Naive thymus-derived CD8-positive, alpha-beta T cell (primary cell): ENCODE results near the gene SLC13A1. TPM values are rescaled to one million over a fixed set of nuclear protein-coding genes. Genes with fewer than 3 reads are reported as not detected.

Source experiments
- ATAC-seq, 2 donors: fragments of 150-1000 bp; cut with Tn5 transposase in 1 of 2; sonication (Bioruptor Pico), chemical (Tn5 transposase) in 1 of 2; 1 replicate in 1 of 2; 2 replicates in 1 of 2; pipeline ENCODE4 v1.10.0; 2021; ENCODE audit warnings: mild to moderate bottlenecking in 2 of 2, moderate library complexity in 2 of 2
- POLR2A ChIA-PET: fragments of 350-600 bp; sonication (Branson Sonifier 250); formaldehyde crosslinking; loops from one replicate; lab custom pipeline; 2021; ENCODE audit warnings: antibody characterized with exemption; lab: Charles Lee
- DNase-seq, 10 donors: peaks; one replicate each; pipeline versions ENCODE4 v3.0.0 to v3.0.0-alpha.2; 2020 to 2022
- H3K27ac Mint-ChIP-seq, 10 donors: one replicate each; pipeline ENCODE4 v1.8.0; 2020 to 2022; ENCODE audit warnings: mild to moderate bottlenecking in 10 of 10, mixed read lengths in 10 of 10, moderate library complexity in 4 of 10, inconsistent platforms in 1 of 10
- H3K27me3 Mint-ChIP-seq, 5 donors: one replicate each; pipeline ENCODE4 v1.8.0; 2021 to 2022; ENCODE audit warnings: mixed read lengths in 5 of 5
- H3K36me3 Mint-ChIP-seq, 3 donors: one replicate each; pipeline ENCODE4 v1.8.0; 2020 to 2022; ENCODE audit warnings: mixed read lengths in 3 of 3, mild to moderate bottlenecking in 2 of 3, inconsistent platforms in 1 of 3
- H3K4me1 Mint-ChIP-seq, 4 donors: one replicate each; pipeline ENCODE4 v1.8.0; 2021 to 2022; ENCODE audit warnings: mixed read lengths in 4 of 4
- H3K4me3 Mint-ChIP-seq, 10 donors: one replicate each; pipeline ENCODE4 v1.8.0; 2020 to 2022; ENCODE audit warnings: mild to moderate bottlenecking in 10 of 10, mixed read lengths in 10 of 10, moderate library complexity in 6 of 10, inconsistent platforms in 1 of 10
- H3K9me3 Mint-ChIP-seq, 9 donors: one replicate each; pipeline ENCODE4 v1.8.0; 2020 to 2022; ENCODE audit warnings: mixed read lengths in 9 of 9, mild to moderate bottlenecking in 3 of 9, inconsistent platforms in 1 of 9, moderate library complexity in 1 of 9
- polyA plus RNA-seq, 3 donors: library from polyadenylated mRNA; unstranded; fragments of 300-500 nt; fragmentation: Illumina TruSeq; gene quantifications; one replicate each; pipeline ENCODE4 v1.2.3, GENCODE V29; 2021
- total RNA-seq, 8 experiments: library from RNA in 2 of 8; stranded (reverse) in 2 of 8; gene quantifications; one replicate each; pipeline ENCODE4 v1.2.3 and lab custom pipeline; 2021 to 2026

The SLC13A1 gene
- total and polyA plus RNA-seq, 5 experiments from 2014 or later, result not detected

DNA sequence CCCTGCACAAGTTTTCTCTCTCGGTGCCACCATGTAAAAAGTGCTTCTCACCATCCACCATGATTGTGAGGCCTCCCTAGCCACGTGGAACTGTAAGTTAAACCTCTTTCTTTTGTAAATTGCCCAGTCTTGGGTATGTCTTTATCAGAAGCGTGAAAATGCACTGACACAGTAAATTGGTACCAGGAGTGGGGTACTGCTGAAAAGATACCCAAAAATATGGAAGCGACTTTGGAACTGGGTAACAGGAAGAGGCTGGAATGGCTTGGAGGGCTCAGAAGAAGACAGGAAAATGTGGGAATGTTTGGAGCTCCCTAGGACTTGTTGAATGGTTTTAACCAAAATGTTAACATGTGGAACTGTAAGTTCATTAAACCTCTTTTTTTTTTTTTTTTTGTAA lies 15.6 kb upstream of the SLC13A1 start:
- DNase-seq, result no peak
- ATAC-seq, result no peak
- POLR2A ChIA-PET, result no interaction called here
- H3K9me3 Mint-ChIP-seq, result peaks cover 2 to 23% (median 10%) of the 10 kb centered on the region in 9 donors
- no peaks in the 10 kb centered on the region for H3K36me3 Mint-ChIP-seq
- H3K4me1 Mint-ChIP-seq, result no peaks in the 10 kb centered on the region
- no peak overlapping the region for H3K27ac Mint-ChIP-seq
- H3K27me3 Mint-ChIP-seq, result no peaks in the 10 kb centered on the region
- no peak overlapping the region for H3K4me3 Mint-ChIP-seq

DNA sequence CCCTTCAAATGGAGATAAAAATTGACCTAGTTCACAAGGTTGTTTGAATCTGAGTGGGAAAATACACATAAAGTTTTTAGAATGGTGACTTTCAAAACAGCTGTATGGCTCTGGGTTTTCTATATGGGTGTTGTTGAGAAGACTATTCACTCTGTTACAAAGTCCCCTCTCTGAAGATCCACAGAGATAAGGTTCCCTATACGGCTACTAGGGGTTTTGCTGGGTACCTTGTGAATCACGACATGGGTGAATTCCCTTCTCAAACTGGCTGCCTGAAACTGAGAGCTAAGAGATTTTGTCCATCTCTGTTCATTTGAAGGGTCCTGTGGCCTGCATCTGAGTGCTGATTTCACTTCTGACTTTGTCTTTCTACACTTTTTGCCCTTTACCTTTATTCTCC lies 11.8 kb upstream of the SLC13A1 start:
- H3K9me3 Mint-ChIP-seq, result peaks cover 1 to 33% (median 10%) of the 10 kb centered on the region in 9 donors
- no peak for ATAC-seq
- DNase-seq, result no peak
- H3K27me3 Mint-ChIP-seq, result peaks cover 0 to 4% (median 0%) of the 10 kb centered on the region in 5 donors
- POLR2A ChIA-PET, result no interaction called here
- no peaks in the 10 kb centered on the region for H3K36me3 Mint-ChIP-seq
- no peaks in the 10 kb centered on the region for H3K4me1 Mint-ChIP-seq
- no peak overlapping the region for H3K4me3 Mint-ChIP-seq
- no peak overlapping the region for H3K27ac Mint-ChIP-seq

DNA sequence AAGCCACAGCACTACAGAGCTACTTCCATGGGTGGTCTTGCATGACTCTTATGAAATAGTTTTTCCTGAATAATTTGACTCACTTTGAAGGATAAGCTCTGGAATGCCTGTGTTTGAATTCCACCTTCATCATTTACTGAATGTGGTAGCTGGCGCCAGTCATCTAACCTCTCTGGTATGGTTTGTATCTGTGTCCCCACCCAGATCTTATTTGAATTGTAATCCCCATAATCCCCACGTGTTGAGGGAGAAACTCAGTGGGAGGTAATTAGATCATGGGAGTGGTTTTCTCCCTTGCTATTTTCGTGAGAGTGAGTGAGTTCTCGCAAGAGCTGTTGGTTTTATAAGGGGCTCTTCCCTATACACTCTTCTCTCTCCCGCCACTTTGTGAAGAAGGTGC lies 11.2 kb upstream of the SLC13A1 start:
- Mint-ChIP-seq H3K27me3 (peaks cover 0 to 4% (median 0%) of the 10 kb centered on the region in 5 donors), H3K36me3 (no peaks in the 10 kb centered on the region), H3K4me1 (no peaks in the 10 kb centered on the region), H3K27ac (no peak overlapping the region), H3K4me3 (no peak overlapping the region), H3K9me3 (peaks cover 1 to 33% (median 10%) of the 10 kb centered on the region in 9 donors)
- POLR2A ChIA-PET, result no interaction called here
- DNase-seq (no peak), ATAC-seq (no peak)

DNA sequence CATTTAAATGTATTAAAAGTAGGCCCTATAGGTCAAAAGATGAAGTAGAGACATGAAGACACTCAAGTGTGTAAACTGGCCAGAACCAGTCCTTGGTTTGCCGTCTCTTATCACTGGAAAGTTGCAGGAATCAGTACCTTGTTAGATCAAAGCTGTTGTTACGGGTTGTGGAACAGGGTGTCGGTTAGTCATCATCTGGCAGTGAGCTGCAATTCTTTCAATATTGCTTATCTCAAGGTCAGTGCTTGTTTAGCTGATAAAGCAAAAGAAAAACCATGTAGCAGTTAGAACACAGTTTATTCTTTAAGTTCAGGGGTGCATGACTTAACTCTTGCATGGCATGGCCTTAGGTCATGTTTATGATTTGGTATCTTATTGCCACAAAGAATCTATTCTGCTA lies 10.0 kb upstream of the SLC13A1 start:
- Mint-ChIP-seq H3K36me3 (no peaks in the 10 kb centered on the region), H3K9me3 (peaks cover 0 to 23% (median 4%) of the 10 kb centered on the region in 9 donors), H3K27me3 (peaks cover 0 to 4% (median 0%) of the 10 kb centered on the region in 5 donors), H3K4me3 (no peak overlapping the region), H3K4me1 (no peaks in the 10 kb centered on the region), H3K27ac (no peak overlapping the region)
- POLR2A ChIA-PET, result no interaction called here
- ATAC-seq (no peak), DNase-seq (no peak)

DNA sequence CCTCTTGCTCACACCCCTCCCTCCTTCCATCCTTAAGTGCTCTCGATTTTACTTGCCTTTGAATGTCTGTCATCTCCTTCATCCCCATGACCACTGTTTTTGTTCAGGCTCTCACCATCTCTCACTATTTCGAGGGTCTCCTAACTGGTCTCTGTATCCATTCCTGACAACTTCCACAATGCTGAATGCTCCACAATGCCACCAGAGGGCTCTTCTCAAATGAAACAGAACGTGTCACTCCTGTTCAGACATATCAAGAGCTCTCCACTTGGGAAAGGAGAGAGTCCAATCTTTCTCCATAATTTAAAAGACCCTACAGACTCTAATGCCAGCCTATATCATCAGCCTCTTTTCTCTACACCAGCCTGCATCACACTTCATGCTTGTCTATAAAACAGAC lies 9.0 kb upstream of the SLC13A1 start:
- H3K27ac Mint-ChIP-seq, result no peak overlapping the region
- POLR2A ChIA-PET, result no interaction called here
- DNase-seq, result no peak
- H3K4me1 Mint-ChIP-seq, result no peaks in the 10 kb centered on the region
- no peaks in the 10 kb centered on the region for H3K36me3 Mint-ChIP-seq
- H3K4me3 Mint-ChIP-seq, result no peak overlapping the region
- peaks cover 0 to 16% (median 2%) of the 10 kb centered on the region in 9 donors for H3K9me3 Mint-ChIP-seq
- H3K27me3 Mint-ChIP-seq, result peaks cover 0 to 4% (median 0%) of the 10 kb centered on the region in 5 donors
- ATAC-seq, result no peak

DNA sequence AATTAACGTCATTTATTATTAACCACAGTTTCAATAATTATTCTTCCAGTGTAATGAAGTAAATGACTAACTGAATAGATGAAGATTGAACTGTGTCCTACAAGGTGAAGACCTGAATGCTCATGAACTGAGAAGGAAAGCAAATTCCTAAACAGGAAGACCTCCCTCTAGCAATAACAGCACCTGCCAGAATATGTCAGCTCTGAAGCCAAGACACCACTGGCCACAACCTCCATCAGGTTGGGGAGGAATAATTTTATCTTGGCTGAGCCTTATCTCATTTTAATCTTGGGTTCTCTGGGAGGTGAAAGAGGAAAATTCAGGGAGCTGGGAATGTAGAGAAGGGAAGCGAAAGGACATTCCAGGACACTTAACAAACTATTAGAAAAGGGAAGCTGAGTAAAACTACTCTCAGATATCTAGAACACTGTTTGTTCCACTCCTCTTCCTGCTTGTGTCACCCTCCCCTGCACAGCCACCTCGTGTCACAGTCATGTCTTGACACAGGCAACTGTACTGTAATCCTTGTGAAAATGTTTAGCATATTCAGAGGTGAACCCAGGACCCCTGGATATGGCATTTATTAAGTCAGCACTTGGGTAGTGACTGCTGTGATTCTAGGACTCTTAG lies 4.6 kb upstream of the SLC13A1 start:
- no peaks in the 10 kb centered on the region for H3K36me3 Mint-ChIP-seq
- POLR2A ChIA-PET, result no interaction called here
- H3K27me3 Mint-ChIP-seq, result peaks cover 0 to 4% (median 0%) of the 10 kb centered on the region in 5 donors
- H3K9me3 Mint-ChIP-seq, result peaks cover 0 to 16% (median 3%) of the 10 kb centered on the region in 9 donors
- H3K4me3 Mint-ChIP-seq, result no peak overlapping the region
- H3K27ac Mint-ChIP-seq, result no peak overlapping the region
- DNase-seq, result no peak
- ATAC-seq, result no peak
- H3K4me1 Mint-ChIP-seq, result no peaks in the 10 kb centered on the region

DNA sequence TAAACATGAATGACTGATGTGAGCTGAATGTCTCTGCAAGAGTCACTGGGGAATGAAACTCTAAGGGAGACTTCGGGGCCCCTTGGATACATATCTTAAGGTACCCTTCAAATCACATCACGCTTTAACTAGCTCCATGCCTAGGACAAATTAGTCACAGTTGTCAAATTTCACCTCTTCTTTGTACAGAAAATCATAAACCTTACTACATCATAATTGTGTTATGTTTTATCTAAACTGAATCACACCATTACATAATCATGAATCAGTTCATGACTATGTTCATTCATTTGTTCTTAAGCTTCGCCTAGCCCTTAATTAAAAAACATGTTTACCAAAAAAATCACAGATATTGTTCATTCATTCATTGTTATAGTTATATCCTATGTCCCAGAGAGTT lies 2.1 kb upstream of the SLC13A1 start:
- DNase-seq (no peak), ATAC-seq (no peak)
- no peaks in the 10 kb centered on the region for H3K27me3 Mint-ChIP-seq
- H3K9me3 Mint-ChIP-seq, result peaks cover 0 to 4% (median 0%) of the 10 kb centered on the region in 9 donors
- H3K4me3 Mint-ChIP-seq, result no peak overlapping the region
- POLR2A ChIA-PET, result no interaction called here
- no peaks in the 10 kb centered on the region for H3K4me1 Mint-ChIP-seq
- H3K36me3 Mint-ChIP-seq, result no peaks in the 10 kb centered on the region
- H3K27ac Mint-ChIP-seq, result no peak overlapping the region

DNA sequence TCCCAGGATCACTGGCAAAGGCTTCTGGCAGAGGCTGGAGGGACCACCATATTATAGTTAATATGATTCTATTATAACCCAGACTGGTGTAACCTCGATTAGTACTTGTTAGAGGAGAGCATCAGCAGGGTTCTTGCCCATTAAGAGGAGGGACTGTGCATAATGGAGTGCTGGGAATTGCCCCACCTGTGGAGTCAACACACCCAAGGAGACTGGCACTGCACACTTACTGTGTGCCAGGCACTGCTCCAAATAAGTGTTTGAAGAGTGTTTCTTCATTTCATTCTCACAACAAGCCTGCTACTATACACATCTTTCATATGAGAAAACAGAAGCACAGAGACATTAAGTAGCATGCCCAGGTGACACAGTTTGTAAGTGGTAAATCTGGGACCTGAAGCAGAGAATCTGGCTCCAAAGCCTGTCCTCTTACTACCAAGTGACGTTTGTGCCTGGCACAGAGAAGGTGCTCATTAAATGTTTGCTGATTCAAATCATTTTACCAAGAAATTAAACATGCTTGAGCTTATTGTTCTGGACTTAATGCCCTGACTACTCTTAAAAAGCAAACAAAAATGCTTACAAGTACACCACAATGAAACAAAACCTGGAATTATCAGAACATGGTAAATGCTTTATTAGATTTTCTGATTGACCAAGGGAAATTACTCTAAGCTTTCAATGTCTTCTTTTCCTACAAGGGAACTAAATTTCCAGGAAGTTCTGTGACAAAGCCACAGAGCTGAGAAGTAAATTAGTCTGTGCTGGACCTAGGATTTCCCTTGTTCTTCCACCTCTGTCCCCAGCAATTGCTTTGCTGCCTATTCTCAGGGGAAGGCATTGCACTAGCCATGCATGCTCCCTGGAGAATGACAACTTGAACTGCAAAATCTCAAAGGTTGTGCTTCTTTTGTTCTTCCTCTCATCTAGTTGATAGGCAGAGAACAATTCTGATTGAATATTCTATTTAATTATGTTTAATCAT lies 809 bp downstream of the SLC13A1 start:
- Mint-ChIP-seq H3K4me1 (no peaks in the 10 kb centered on the region), H3K4me3 (no peak overlapping the region), H3K36me3 (no peaks in the 10 kb centered on the region), H3K9me3 (peaks cover 0 to 4% (median 0%) of the 10 kb centered on the region in 9 donors), H3K27ac (no peak overlapping the region), H3K27me3 (no peaks in the 10 kb centered on the region)
- ATAC-seq, result no peak
- no peak for DNase-seq
- POLR2A ChIA-PET, result no interaction called here

DNA sequence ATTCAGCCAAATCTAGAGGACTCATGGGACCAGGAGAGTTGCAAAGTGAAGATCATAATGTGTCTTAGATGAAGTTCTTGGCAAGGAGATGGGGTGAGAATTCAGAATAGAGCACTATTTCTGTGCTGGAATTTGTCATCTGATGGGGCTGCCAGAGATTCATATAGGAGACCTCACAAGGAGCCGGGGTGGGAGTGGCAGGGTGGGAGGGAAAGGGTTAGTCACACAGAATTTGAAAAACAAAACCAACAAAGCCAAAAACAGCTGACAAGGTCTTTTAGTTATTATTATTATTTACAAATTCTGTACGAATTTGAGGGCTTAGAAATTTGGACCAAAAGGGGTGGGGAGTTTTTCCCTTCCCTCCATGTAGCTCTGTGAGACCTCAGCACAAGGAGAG lies 1.7 kb downstream of the SLC13A1 start:
- Mint-ChIP-seq H3K4me1 (no peaks in the 10 kb centered on the region), H3K9me3 (peaks cover 0 to 4% (median 0%) of the 10 kb centered on the region in 9 donors), H3K27me3 (no peaks in the 10 kb centered on the region), H3K27ac (no peak overlapping the region), H3K36me3 (no peaks in the 10 kb centered on the region), H3K4me3 (no peak overlapping the region)
- ATAC-seq, result no peak
- POLR2A ChIA-PET, result no interaction called here
- no peak for DNase-seq

DNA sequence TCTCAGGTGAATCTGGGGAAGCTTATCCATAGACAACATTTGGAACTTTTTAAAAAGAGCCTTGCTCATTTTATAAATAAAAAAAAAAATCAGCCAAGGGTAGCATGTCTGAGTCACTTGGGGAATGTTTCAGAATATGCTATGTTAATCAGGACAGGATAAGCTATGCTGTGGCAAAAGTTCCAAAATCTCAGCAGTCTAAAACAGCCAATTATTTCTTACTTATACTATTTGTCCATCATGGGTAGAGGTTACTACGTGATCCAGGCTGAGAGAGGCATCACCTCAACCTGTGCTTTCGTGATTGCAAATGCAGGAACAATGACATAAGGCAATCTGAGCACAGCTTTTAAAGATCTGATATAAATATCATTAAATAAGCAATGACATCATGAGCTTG lies 6.5 kb downstream of the SLC13A1 start:
- POLR2A ChIA-PET, result no interaction called here
- DNase-seq, result no peak
- Mint-ChIP-seq H3K27ac (no peak overlapping the region), H3K27me3 (no peaks in the 10 kb centered on the region), H3K9me3 (peaks cover 0 to 2% (median 0%) of the 10 kb centered on the region in 9 donors), H3K36me3 (no peaks in the 10 kb centered on the region), H3K4me3 (no peak overlapping the region), H3K4me1 (no peaks in the 10 kb centered on the region)
- no peak for ATAC-seq

DNA sequence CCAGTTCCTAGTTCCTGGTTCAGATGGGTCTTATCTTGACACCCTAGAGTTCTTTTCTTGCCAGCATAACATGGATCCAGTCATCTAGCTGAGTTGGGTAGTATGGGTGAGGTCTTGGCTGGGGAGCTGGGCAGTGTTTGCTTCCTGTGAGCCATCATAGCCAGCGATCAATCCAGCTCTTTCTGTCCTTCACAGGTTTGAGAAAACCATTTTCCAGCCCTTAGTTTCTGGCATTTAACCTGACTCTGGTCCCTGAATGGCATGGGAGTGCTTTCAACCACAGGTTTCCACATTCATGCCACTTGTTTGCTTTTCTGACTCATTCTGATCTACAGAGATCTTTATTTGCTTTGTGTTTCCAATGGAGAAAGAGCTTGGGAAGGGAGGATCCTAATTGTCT lies 8.6 kb downstream of the SLC13A1 start:
- no peak for ATAC-seq
- H3K27me3 Mint-ChIP-seq, result no peaks in the 10 kb centered on the region
- H3K9me3 Mint-ChIP-seq, result peaks cover 0 to 14% (median 0%) of the 10 kb centered on the region in 9 donors
- H3K27ac Mint-ChIP-seq, result no peak overlapping the region
- POLR2A ChIA-PET, result no interaction called here
- H3K4me1 Mint-ChIP-seq, result no peaks in the 10 kb centered on the region
- H3K4me3 Mint-ChIP-seq, result no peak overlapping the region
- DNase-seq, result no peak
- no peaks in the 10 kb centered on the region for H3K36me3 Mint-ChIP-seq

DNA sequence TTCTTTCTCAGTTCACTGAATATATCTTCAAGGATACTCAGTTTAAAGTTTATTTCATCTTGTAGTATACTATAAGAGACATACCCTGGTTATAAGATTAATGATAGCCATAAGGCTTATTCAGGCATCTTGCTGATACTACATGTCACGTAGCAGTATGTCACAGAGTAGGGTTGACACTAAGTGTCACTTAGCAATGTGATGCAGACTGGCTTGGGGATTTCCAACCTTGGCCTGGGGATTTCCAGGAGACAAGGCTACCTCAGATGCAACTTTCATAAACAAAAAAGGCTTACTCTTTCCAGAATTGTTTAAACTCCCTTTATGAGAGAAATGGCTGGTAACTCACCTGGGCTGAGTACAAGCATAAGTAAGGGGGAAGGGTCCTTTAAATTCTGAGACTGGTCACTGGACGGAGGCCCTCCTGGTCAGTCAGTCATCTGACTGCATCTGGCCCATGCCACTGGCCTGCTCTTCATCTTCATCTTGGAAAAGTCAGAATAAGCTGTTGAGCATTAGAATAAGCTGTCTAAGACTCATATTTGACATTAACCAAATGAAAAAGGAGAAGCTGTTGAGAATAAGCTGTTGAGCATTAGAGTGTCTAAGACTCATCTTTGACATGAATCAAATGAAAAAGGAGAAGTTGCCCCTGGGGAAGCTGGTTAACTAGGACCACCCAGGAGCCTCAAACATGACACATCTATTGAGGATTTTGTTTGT lies 9.5 kb downstream of the SLC13A1 start:
- H3K27me3 Mint-ChIP-seq, result no peaks in the 10 kb centered on the region
- ATAC-seq, result no peak
- no peaks in the 10 kb centered on the region for H3K36me3 Mint-ChIP-seq
- H3K9me3 Mint-ChIP-seq, result peaks cover 0 to 16% (median 0%) of the 10 kb centered on the region in 9 donors
- no peaks in the 10 kb centered on the region for H3K4me1 Mint-ChIP-seq
- no peak for DNase-seq
- H3K27ac Mint-ChIP-seq, result no peak overlapping the region
- POLR2A ChIA-PET, result no interaction called here
- H3K4me3 Mint-ChIP-seq, result no peak overlapping the region

DNA sequence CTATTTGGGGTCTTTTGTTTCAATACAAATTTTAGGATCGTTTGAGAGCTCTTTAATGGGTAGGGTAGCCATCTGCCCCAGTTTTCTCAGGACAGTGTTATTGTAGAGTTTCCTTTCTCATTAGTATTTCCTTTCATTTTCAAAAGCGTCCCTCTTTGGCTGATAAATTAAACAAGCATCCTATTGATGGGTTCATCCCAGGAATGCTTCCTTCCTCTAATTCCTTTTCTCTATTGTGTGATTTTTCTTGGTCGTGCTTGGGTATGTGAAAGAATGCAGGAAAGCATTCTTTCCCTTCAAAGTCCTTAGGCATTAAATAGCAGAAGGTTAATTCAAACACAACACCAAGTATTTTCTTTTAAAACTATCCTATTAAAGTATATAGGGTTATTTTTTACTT lies 14.0 kb downstream of the SLC13A1 start:
- Mint-ChIP-seq H3K36me3 (no peaks in the 10 kb centered on the region), H3K27ac (no peak overlapping the region), H3K4me3 (no peak overlapping the region), H3K9me3 (peaks cover 0 to 27% (median 0%) of the 10 kb centered on the region in 9 donors), H3K27me3 (no peaks in the 10 kb centered on the region), H3K4me1 (no peaks in the 10 kb centered on the region)
- DNase-seq (no peak), ATAC-seq (no peak)
- POLR2A ChIA-PET, result no interaction called here
